Measurements from ENCODE around the gene UBE2E2.

- TF ChIP-seq, protein P1, sequence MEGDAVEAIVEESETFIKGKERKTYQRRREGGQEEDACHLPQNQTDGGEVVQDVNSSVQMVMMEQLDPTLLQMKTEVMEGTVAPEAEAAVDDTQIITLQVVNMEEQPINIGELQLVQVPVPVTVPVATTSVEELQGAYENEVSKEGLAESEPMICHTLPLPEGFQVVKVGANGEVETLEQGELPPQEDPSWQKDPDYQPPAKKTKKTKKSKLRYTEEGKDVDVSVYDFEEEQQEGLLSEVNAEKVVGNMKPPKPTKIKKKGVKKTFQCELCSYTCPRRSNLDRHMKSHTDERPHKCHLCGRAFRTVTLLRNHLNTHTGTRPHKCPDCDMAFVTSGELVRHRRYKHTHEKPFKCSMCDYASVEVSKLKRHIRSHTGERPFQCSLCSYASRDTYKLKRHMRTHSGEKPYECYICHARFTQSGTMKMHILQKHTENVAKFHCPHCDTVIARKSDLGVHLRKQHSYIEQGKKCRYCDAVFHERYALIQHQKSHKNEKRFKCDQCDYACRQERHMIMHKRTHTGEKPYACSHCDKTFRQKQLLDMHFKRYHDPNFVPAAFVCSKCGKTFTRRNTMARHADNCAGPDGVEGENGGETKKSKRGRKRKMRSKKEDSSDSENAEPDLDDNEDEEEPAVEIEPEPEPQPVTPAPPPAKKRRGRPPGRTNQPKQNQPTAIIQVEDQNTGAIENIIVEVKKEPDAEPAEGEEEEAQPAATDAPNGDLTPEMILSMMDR (IDR thresholded peaks at IDR 0.05) = no peak
- TF ChIP-seq POLR2A (IDR thresholded peaks at IDR 0.05) = no peak
These were observed 397.2 kb downstream of the UBE2E2 start for GRCh38 chr3:23600167-23600871.

All from esophagus squamous epithelium (tissue), 4 donors.